K562 (cell line): ENCODE data around the gene NEU3. TPM values are rescaled to one million over a fixed set of nuclear protein-coding genes. Genes with fewer than 3 reads are reported as not detected.

Experiments
- ARNT ChIP-seq, 2 experiments: fragments of 450-650 bp; IDR thresholded peaks; 2 replicates each; pipeline ENCODE4 v1.6.1; 2016; ENCODE audit warnings: mild to moderate bottlenecking in 1 of 2
- DNMT1 ChIP-seq: fragments of 450-650 bp; IDR thresholded peaks from 2 replicates; pipeline ENCODE4 v1.6.1; 2016; ENCODE audit warnings: antibody characterized with exemption, mild to moderate bottlenecking
- FOXK1 ChIP-seq: sonication (generic); formaldehyde crosslinking; IDR thresholded peaks from 2 replicates; pipeline ENCODE4 v1.8.0; 2022; ENCODE audit warnings: missing genetic modification reagents, mild to moderate bottlenecking, borderline replicate concordance
- IRF2 ChIP-seq: sonication (generic); formaldehyde crosslinking; IDR thresholded peaks from 2 replicates; pipeline ENCODE4 v1.8.1; 2022; ENCODE audit warnings: mild to moderate bottlenecking, missing genetic modification reagents
- MTF1 ChIP-seq: fragments of 250-450 bp; sonication (Bioruptor Pico); IDR thresholded peaks from 2 replicates; pipeline ENCODE4 v1.9.0; 2021; ENCODE audit warnings: moderate library complexity, mild to moderate bottlenecking, inconsistent platforms, borderline replicate concordance
- RBM39 ChIP-seq: fragments of 200-400 bp; formaldehyde crosslinking; optimal IDR thresholded peaks from 2 replicates; pipeline ENCODE3; 2018; ENCODE audit warnings: low read depth, low read length
- SIX5 ChIP-seq, 2 experiments: IDR thresholded peaks; 2 replicates each; pipeline ENCODE4 v1.6.1; 2011; ENCODE audit warnings: low read length in 2 of 2, borderline replicate concordance in 1 of 2, low read depth in 1 of 2, mild to moderate bottlenecking in 1 of 2, moderate library complexity in 1 of 2; ENCODE audit not compliant: insufficient read depth in 1 of 2
- SNIP1 ChIP-seq: fragments of 450-650 bp; IDR thresholded peaks from 2 replicates; pipeline ENCODE4 v1.7.1; 2017; ENCODE audit warnings: low read depth, mild to moderate bottlenecking
- TAF7 ChIP-seq: fragments of 450-650 bp; IDR thresholded peaks from 2 replicates; pipeline ENCODE4 v1.6.1; 2016; ENCODE audit warnings: missing genetic modification characterization, missing compliant biosample characterization
- THAP12 ChIP-seq: fragments of 250-450 bp; sonication (Bioruptor Pico); IDR thresholded peaks from 2 replicates; pipeline ENCODE4 v1.9.0; 2021; ENCODE audit warnings: mild to moderate bottlenecking, inconsistent platforms
- TOE1 ChIP-seq, 2 experiments: fragments of 450-650 bp in 1 of 2; sonication (generic) in 1 of 2; formaldehyde crosslinking in 1 of 2; IDR thresholded peaks; 2 replicates each; pipeline versions ENCODE4 v1.7.1 to v1.8.0; 2016 to 2022; ENCODE audit warnings: borderline replicate concordance in 2 of 2, mild to moderate bottlenecking in 2 of 2, antibody characterized with exemption in 1 of 2, inconsistent platforms in 1 of 2, low read depth in 1 of 2, missing genetic modification reagents in 1 of 2, moderate library complexity in 1 of 2
- ZBTB11 ChIP-seq, 3 experiments: fragments of 200-800 bp in 1 of 3; fragments of 250-450 bp in 1 of 3; fragments of 450-650 bp in 1 of 3; sonication (Bioruptor Pico) in 1 of 3; sonication (Bioruptor generic) in 1 of 3; formaldehyde crosslinking in 1 of 3; IDR thresholded peaks; 2 replicates each; pipeline versions ENCODE4 v1.6.1 to v1.8.0; 2016 to 2022; ENCODE audit warnings: mild to moderate bottlenecking in 2 of 3, missing genetic modification characterization in 2 of 3, missing compliant biosample characterization in 1 of 3, moderate library complexity in 1 of 3
- ZC3H8 ChIP-seq: fragments of 450-650 bp; IDR thresholded peaks from 2 replicates; pipeline ENCODE4 v1.6.1; 2017
- ZNF507 ChIP-seq: conservative IDR thresholded peaks from 2 replicates; pipeline ENCODE4 v1.6.1; 2017; ENCODE audit warnings: missing genetic modification characterization, missing compliant biosample characterization
- polyA plus RNA-seq, 8 experiments: library from polyadenylated mRNA; depleted of rRNA in 4 of 8; stranded (reverse) in 5 of 8; unstranded in 3 of 8; fragments of >200 nt; fragmentation: Nextera tagmentation in 2 of 8; fragmentation: Illumina TruSeq in 1 of 8; extraction: Ambion mirVana in 2 of 8; extraction: Trizol in 1 of 8; gene quantifications; 2 replicates each; pipeline versions ENCODE4 v1.2.1 to v1.2.3, GENCODE V29; 2011 to 2014; ENCODE audit warnings: inconsistent platforms in 1 of 8, missing spikeins in 1 of 8
- total RNA-seq, 7 experiments: library from RNA; depleted of rRNA in 6 of 7; stranded (reverse); fragments of >200 nt in 6 of 7; fragmentation: Illumina TruSeq in 2 of 7; extraction: Trizol in 2 of 7; gene quantifications; 2 replicates each; pipeline versions ENCODE4 v1.2.1 to v1.2.3, GENCODE V29; 2011 to 2021; ENCODE audit warnings: low replicate concordance in 1 of 7
- TF ChIP-seq, protein P1 (sequence below): fragments of 450-650 bp; formaldehyde crosslinking; IDR thresholded peaks from 2 replicates; pipeline ENCODE4 v1.4.0; 2020; ENCODE audit warnings: mild to moderate bottlenecking, moderate library complexity
- TF ChIP-seq, protein P2 (sequence below), 2 experiments: IDR thresholded peaks; 2 replicates each; pipeline ENCODE4 v1.6.1; 2011; ENCODE audit warnings: borderline replicate concordance in 1 of 2, control low read depth in 1 of 2, low read depth in 1 of 2, low read length in 1 of 2, mild to moderate bottlenecking in 1 of 2, mixed read lengths in 1 of 2, moderate library complexity in 1 of 2; ENCODE audit not compliant: insufficient read depth in 1 of 2, insufficient read length in 1 of 2, poor library complexity in 1 of 2, severe bottlenecking in 1 of 2; ENCODE audit errors: extremely low read depth in 1 of 2
- TF ChIP-seq, protein P3 (sequence below): sonication (generic); formaldehyde crosslinking; IDR thresholded peaks from 2 replicates; pipeline ENCODE4 v1.8.1; 2023; ENCODE audit warnings: mild to moderate bottlenecking, missing genetic modification reagents

Gene NEU3
- total and polyA plus RNA-seq, 9 of the 15 experiments (the other 6 are each of a cell fraction or from before 2014, with no cell fraction given): 6.2 to 41.3 (median 31.1) TPM

DNA sequence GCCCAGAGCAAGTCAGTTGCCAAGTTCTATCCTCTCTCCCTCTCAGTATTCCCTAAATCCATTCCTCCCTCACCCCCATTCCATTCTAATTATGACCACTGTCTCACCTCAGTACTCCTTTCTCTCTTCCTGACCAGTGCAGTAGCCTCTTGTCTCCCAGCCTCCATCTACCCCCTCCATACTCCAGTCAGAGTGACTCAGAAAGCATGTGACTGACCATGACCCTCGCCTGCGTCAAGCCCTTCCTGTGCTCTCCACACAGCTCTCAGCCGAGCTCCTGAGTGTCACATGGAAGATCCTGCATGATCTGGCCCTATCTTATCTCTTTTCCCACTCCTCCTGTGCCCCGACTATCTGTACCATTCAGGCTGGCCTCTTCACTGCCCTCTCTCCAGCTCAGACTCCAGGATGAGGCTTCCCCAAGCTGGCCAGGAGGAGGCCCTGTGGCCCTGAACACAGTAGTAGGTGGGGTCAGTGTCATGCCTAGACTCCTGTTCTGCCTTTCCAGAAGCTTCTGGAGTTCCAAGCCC, 42.6 kb downstream of the NEU3 start (continued):
- TF ChIP-seq SNIP1 (no peak), ZBTB11 (CRISPR knock-in tag; IDR thresholded peaks at IDR 0.05) (peak in 1 of 3 experiments; percentile 61; a peak in 1 of 6 replicates), ARNT (IDR thresholded peaks at IDR 0.05) (peak; percentile 61 to 71; a peak in 3 of 4 replicates), DNMT1 (no peak), SIX5 (IDR thresholded peaks at IDR 0.05; ENCODE audit: borderline replicate concordance in 1 of 2, insufficient read depth in 1 of 2, low read depth in 1 of 2, low read length in 2 of 2) (no peak), THAP12 (no peak), RBM39 (no peak), TOE1 (IDR thresholded peaks at IDR 0.05; ENCODE audit: borderline replicate concordance) (peak; percentile 96), TOE1 (CRISPR knock-in tag; IDR thresholded peaks at IDR 0.05; ENCODE audit: borderline replicate concordance, low read depth) (no peak), TAF7 (no peak), FOXK1 (CRISPR knock-in tag) (no peak), MTF1 (CRISPR knock-in tag) (no peak), ZC3H8 (no peak), ZNF507 (tag) (no peak), IRF2 (CRISPR knock-in tag) (no peak)
- TF ChIP-seq, protein P1, sequence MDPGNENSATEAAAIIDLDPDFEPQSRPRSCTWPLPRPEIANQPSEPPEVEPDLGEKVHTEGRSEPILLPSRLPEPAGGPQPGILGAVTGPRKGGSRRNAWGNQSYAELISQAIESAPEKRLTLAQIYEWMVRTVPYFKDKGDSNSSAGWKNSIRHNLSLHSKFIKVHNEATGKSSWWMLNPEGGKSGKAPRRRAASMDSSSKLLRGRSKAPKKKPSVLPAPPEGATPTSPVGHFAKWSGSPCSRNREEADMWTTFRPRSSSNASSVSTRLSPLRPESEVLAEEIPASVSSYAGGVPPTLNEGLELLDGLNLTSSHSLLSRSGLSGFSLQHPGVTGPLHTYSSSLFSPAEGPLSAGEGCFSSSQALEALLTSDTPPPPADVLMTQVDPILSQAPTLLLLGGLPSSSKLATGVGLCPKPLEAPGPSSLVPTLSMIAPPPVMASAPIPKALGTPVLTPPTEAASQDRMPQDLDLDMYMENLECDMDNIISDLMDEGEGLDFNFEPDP (CRISPR knock-in tag): no peak
- TF ChIP-seq, protein P2, sequence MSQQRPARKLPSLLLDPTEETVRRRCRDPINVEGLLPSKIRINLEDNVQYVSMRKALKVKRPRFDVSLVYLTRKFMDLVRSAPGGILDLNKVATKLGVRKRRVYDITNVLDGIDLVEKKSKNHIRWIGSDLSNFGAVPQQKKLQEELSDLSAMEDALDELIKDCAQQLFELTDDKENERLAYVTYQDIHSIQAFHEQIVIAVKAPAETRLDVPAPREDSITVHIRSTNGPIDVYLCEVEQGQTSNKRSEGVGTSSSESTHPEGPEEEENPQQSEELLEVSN (IDR thresholded peaks at IDR 0.05; ENCODE audit: borderline replicate concordance in 1 of 2, extremely low read depth in 1 of 2, insufficient read depth in 1 of 2, insufficient read length in 1 of 2, low read depth in 1 of 2, low read length in 1 of 2, poor library complexity in 1 of 2, severe bottlenecking in 1 of 2): peak; percentile 68 to 76
- TF ChIP-seq, protein P3, sequence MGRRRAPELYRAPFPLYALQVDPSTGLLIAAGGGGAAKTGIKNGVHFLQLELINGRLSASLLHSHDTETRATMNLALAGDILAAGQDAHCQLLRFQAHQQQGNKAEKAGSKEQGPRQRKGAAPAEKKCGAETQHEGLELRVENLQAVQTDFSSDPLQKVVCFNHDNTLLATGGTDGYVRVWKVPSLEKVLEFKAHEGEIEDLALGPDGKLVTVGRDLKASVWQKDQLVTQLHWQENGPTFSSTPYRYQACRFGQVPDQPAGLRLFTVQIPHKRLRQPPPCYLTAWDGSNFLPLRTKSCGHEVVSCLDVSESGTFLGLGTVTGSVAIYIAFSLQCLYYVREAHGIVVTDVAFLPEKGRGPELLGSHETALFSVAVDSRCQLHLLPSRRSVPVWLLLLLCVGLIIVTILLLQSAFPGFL (CRISPR knock-in tag): no peak
